Activated CD4-positive, alpha-beta T cell treated with anti-CD3 and anti-CD28 coated beads for 48 hours (primary cell): ENCODE measurements around the gene HTR3B.

Source experiments
- DNase-seq: peaks from one replicate; pipeline ENCODE4 v3.0.0-alpha.2; 2020

Gene HTR3B

DNA sequence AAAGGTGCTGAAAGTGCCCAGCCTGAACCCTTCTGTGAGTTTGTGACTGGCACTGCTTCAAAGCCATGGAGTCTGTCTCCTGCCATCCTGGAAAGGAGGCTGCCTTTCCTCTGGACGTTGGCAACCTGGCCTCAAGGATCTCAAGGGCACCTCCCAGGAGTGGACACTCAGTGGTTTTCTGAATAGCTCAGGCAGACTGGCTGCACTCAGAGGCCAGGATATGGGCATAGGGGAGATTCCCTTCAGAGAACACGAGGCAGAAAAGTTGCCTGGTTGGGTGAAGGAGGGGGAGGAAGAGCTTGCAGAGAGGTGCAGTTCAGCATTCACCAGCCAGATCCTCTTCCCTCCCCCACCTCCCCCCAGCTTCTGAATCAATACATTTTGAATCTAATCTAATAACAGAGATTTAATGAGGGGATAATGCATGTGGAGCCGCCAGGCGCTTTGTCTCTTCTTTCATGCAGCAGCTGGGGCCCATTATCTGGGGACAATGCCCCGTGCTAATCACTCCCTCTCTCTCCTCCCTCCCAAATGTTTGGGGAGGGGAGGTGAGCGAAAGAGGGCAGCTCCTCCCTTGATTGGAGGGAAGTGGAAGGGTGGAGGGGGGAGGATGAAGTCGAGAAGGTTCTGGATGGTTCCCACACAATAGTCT is 88.0 kb downstream of the HTR3B start:
- DNase-seq: no peak

DNA sequence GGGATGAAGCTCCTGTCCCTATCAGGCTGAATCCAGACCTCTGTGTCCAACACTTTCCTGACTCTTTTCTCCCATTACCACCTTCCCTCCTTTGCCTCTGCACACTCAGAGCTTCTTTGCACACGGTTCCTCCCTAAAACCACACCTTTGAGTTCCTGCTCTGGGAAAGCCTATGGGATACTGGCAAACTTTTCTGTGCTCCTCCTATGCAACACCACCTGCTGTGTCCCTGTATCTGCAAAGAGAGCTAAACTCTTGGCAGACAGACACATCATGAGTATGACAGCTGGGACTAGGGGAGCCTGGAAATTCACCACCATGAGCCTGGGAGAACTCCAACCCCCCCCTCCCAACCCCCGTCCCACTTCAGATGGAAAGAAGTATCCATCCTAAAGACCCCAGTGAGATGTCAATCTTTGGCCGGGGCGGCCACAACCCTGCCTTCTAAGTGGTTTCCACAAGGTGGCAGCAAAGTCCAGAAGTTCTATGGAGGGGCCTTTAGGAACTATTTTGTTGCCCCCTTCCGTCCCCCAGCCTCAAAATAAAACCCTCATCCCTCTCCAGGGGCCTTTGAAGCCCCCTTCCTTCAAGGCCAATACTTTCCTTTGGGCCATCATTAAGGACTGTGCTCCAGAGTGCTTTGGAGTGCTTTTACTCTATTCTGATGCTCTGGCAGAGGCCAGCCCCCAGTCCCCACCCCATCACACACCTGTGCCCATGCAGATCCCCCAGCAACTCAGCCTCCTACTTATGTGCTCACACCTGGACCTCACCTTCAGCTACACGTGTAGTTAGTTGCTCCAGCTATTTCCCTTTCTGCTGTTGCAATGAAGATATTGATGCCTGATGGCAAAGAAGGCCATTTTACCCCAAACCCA is 89.7 kb downstream of the HTR3B start:
- DNase-seq: peak; percentile 47
